GM18868 (cell line): ENCODE results near the gene POLG2.
A peak's percentile ranks its signal among the peaks of the same experiment; 100 is the strongest.

Experiments
- ATAC-seq: cut with Tn5 transposase; IDR thresholded peaks from one replicate; pipeline ENCODE4 v1.9.1; 2021; ENCODE audit warnings: mild to moderate bottlenecking, moderate library complexity; ENCODE audit not compliant: unreplicated experiment

The POLG2 gene

GRCh38 chr17:64496786-64497564, at the start of gene POLG2:
Gene POLG2, minus strand, starts transcription at chr17:64497054. Its CDS starts 86 bp downstream, at chr17:64496968.
- ATAC-seq = peak; percentile 88

DNA sequence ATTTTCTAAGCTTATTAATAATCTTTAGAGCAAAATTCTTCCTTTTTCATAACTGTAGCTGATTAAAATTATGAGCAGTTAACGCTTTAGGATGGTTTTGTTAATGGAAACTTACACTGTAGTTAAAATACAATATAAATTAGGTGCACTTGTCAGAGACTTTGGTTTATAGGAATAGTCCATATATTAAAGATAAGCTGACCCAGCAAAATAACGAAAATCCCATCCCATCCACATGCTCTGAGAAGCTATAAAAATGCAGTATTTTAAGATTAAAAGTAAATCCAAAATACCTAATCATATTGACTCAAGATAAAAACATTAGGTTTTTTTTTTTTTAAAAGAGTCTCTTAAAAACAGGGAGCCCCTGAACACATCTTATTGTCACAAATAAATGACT, 47.9 kb upstream of the POLG2 start:
- no peak for ATAC-seq

DNA sequence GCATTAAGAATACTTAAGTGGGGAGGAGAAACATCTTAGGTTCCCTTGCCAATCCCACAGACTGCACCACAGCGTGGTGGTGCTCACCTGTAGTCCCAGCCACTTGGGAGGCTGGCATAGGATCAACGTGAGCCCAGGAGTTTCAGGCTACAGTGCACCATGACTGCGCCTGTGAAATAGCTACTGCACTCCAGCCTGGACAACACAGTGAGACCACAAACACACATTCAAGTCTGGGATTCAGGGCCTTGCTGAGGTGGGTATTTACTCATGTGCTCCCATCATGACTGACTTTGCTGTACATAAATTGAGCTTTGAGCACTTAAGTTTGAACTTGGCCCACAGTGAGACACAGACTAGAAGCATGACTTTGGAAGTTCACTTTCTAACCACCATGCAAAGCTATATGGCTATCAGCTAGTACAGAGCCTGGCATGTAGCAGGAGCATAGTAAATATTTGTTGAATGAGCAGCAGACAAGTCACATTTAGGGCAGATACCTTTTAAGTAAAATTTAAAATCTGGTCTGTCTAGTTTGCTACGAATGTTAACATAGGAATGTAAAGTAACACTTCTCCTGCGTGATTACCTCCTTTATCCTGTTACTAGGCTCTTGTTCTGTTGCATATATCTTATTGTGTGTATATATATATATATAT, 43.4 kb upstream of the POLG2 start:
- ATAC-seq = no peak

DNA sequence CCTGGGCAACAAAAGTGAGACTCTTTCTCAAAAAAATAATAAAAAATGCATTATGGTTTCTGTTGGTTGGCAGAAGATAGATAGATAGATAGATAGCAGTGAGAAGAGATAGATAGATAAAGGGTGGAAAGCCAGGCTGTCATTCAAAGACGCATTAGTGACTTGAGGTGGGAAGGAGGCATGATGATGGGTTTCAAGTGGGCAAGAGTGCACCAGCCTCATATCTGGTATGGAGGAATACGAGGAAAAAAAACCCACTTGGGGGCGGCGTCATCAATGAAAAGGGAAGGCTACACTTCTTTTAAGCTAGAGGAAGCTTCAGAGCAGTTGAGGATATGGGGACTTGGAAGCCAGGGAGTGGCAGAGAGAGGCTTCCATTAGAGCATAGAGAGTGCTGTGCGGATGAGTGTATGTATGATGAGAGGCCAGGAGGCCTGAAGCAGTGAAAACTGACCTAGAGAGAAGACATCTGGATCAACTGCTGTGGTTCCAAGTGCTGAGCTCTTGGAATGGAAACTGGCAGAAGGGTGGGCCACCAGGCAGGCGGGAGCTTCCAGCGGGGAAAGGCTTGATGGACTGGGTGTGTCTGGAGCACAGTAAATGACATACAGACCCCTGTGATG, 41.8 kb upstream of the POLG2 start:
- no peak for ATAC-seq

- ATAC-seq = no peak
These were observed 40.6 kb upstream of the POLG2 start for GRCh38 chr17:64537488-64537887.

GRCh38 chr17:64536913-64537312, 40.1 kb upstream of the POLG2 start:
- ATAC-seq = no peak

GRCh38 chr17:64535357-64535756, 38.5 kb upstream of the POLG2 start:
- no peak for ATAC-seq

- ATAC-seq = no peak
These were observed 37.3 kb upstream of the POLG2 start for GRCh38 chr17:64534187-64534586.

DNA sequence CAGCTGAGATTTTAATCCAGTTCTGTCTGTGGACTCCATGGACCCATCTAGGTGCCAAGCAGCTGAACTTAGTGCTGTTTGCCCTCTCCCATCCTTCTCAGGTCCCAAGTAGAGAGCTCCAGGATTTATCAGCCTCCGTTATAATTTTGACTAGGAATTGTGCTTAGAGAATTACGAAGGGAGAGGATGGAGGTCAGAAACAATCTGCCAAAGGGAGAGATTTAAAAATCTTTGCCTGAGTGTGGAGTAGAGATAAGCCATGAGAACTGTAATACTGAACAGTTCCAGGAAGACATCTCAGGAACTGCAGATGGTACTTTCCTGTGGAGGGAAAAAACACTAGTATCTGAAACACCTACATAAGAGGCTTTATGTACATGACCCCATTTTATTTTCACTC, 36.9 kb upstream of the POLG2 start:
- no peak for ATAC-seq

GRCh38 chr17:64532409-64532808, 35.6 kb upstream of the POLG2 start:
- no peak for ATAC-seq

DNA sequence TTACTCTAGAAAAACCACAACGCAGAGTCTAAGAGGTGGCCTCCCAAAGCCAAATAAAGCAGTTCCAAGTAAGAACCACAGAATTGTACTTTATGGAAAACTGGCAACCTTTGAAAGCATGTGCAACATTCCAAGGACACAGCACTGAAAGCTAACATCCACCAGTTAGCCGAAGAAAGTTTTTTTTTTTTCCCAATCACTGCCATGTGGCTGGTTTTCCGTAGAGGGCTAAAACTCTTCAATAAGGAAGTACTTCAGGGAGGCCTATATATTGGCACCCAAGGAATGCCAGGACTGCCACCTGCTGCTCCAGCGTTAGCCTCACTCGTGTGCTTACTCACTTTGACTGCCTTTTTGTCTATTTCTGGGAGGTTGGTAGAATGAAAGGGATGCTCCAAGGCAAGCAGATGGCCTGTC, 35.1 kb upstream of the POLG2 start:
- no peak for ATAC-seq

GRCh38 chr17:64529221-64529620, 32.4 kb upstream of the POLG2 start:
- no peak for ATAC-seq

DNA sequence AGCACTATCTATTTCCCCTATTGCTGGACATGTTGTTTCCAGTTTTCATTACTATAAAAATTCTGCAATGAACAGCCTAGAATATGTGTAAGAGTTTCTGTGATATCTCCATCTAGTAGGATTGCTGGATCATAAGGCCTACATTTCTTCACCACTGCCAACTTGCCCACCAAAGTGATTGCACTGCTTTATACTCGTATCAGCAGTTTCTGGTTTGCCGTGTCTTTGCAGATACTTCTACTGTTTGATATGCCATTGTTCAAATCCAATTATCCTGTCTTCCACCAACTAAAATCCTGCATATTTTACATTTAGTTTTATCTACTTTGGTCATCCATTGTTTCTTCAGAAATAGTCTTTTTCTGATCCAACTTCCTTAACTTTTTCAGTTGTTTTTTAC, 31.1 kb upstream of the POLG2 start:
- no peak for ATAC-seq

DNA sequence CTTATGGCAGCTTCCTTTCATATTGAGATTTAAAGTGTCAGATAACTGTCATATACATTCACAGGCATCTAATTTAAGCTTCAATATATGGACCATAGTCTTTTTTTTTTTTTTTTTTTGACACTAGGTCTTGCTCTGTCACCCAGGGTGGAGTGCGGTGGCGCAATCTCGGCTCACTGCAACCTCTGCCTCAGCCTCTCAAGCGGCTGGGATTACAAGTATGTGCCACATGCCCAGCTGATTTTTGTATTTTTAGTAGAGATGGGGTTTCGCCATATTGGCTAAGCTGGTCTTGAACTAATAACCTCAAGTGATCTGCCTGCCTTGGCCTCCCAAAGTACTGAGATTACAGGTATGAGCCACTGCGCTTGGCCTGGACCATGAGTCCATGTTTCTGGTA, 23.5 kb upstream of the POLG2 start:
- ATAC-seq = no peak

DNA sequence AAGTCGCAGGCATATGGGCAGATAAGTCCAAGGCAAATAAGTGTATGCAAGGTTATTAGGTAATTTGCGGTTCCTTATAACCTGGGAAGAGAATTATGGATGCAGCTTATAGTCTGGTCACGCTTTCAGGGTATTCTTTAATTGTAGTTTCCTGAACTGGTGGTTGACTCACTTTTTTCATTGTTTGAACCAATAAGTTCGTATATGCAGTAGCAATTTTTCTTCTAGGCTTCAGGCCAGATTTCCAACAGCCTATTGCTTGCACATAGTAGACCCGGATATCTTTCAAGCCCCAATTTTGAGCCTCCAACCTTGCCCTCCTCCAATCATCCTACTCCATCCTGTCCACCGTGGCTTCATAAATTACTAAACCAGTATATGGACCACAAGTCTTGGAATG, 22.7 kb upstream of the POLG2 start:
- no peak for ATAC-seq

DNA sequence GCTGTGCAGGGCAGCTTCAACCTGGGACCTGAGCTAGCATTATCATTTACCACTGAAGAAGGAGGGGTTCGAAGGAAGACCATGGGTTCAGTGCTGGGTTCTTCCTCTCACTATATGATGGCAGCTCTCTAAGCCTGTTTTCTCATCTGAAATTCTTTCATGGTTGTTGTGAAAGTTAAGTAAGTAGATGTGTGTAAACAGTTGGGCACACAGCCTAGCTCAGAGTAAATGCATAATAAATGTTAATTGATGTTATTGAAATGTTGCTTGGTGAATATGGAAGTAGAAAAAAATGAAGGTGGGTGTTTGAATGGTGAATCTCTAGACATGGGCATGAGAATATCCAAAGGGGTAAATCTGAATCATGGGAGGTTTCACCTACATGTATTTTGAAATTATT, 19.0 kb upstream of the POLG2 start:
- no peak for ATAC-seq

DNA sequence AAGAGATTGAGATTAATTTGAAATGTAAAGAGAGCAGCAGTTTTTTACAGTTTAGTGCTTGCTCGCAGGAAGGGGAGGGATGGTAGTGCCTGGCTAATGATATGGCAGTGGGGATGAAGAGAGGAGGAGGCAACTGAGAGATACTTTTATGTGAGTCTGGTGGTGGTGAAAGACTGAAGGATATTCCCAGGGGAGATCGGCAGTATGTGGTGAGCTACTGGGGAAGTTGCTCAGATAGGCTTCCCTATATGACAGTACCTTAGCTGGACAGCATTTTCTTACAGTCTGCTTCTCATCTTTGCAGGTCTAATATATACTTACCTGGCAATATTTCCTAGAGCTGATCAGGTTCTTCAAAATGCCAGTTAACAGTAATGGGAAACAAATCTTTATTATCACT, 18.6 kb upstream of the POLG2 start:
- ATAC-seq = no peak

- ATAC-seq = no peak
These were observed 12.3 kb upstream of the POLG2 start for GRCh38 chr17:64509179-64509578.

GRCh38 chr17:64508683-64509082, 11.8 kb upstream of the POLG2 start:
- no peak for ATAC-seq

GRCh38 chr17:64507413-64507782, 10.5 kb upstream of the POLG2 start:
- ATAC-seq = peak; percentile 25

DNA sequence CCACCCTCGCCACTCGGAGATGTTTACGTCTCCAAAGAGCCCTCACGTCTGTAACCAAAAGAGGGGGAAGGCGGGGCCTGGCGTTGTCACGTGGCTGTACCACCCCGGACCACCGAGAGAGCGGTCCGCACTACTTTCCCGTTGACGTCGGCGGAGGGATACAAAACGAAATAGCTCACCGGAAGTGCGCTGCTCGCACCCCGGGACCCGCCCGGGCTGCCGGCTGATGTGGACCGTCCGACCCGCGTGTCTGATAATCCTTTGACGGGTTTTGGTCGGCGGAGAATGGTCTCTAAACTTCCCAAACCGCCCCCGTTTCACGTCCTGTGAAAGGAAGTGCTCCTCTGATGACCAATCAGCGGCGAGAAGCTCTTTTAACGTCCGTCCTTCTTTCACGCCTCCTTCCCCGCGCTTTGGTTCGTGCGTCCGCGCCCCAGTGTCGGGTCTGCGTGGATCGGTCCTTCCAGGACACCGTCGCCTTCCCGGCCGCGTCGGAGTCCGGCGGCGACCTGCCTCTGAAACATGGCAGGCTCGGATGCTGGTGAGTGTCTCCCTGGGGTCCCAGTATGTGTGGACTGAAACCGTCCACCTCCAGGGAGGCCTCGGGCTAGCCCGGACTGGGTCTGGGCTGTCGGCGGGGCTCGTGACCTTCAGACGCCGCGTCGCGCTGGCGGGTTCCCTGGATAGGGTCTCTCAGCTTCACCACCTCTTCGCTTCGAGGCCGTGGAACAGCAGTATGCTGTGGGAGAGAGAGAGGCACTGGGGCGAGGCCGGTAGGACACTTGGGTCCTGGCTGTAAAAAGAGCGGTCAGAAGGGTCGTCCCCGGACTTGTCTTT, 9.9 kb upstream of the POLG2 start, which contains the start of gene CEP95:
CEP95 (plus strand) TSS at position 402 of the 837 bp plus-strand sequence; CDS start at position 523, 121 bp downstream.
- ATAC-seq = peak; percentile 62
